ENCODE data around the gene SLC41A3. TPM values are rescaled to one million over a fixed set of nuclear protein-coding genes. Genes with fewer than 3 reads are reported as not detected.

The SLC41A3 gene
- total RNA-seq (2022; extraction: Qiagen RNA extraction; ENCODE audit: low read depth): 23.3 to 25.4 TPM (median 23.4 TPM) in 5 replicates

GRCh38 chr3:126083913-126084767 lies at the start of gene SLC41A3:
Gene SLC41A3 (minus strand): TSS chr3:126084124. CDS start chr3:126068219, 15,905 bp downstream.

GRCh38 chr3:125968701-125969592 lies 115.0 kb downstream of the SLC41A3 start, which contains the start of gene ROPN1B:
Gene ROPN1B (plus strand): TSS chr3:125969178. CDS start chr3:125972055, 2,877 bp downstream.

Other genes with a start within 250 kb of the SLC41A3 start
- not detected in 5 replicates for gene ROPN1B, start 114.9 kb downstream of the SLC41A3 start, total RNA-seq (2022; extraction: Qiagen RNA extraction; ENCODE audit: low read depth)
- gene ALDH1L1, start 96.5 kb upstream of the SLC41A3 start, total RNA-seq (2022; extraction: Qiagen RNA extraction; ENCODE audit: low read depth): 0.11 to 0.30 TPM (median 0.16 TPM) in 5 replicates